ENCODE data around the gene OR10G3.

OR10G3 gene

DNA sequence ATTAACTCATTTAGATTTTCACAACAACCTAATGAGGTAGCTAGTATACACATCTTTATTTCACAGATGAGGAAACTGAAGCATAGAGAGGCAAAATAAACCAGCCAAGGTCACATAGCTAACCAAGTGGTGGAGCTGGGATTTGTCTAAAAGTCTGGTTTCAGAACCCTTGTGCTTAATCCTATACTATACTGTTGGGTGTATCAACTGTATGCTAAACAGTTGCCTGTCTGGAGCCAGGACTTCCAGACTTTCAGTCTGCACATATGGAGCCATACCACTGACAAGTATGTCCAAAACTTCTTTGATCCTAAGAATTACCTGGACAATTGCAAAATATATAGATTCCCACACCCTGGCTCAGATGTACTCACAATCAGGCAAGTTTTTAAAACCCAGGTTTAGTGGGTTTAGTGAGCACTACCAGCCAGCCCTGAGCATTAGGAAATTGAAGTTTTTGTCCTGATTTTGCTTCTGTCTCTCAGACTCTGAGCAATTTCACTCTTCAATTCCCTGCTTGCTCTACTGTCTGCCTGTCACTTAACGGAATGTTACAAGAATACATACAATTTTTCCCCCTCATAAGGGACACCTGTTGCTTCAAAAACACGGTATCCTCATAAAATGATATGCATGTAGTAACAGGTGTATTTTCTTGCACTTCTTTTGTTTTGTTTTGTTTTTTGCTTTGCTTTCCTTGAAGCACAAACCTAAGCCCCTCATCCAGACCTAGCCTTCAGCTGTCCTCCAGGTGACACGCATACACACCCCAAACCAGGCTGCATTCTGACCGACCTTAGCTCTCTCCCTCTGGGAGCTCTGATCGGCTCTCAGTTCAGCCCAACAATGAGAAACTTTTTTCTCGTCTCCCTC lies 44.1 kb downstream of the OR10G3 start:
- no peak for DNase-seq

DNA sequence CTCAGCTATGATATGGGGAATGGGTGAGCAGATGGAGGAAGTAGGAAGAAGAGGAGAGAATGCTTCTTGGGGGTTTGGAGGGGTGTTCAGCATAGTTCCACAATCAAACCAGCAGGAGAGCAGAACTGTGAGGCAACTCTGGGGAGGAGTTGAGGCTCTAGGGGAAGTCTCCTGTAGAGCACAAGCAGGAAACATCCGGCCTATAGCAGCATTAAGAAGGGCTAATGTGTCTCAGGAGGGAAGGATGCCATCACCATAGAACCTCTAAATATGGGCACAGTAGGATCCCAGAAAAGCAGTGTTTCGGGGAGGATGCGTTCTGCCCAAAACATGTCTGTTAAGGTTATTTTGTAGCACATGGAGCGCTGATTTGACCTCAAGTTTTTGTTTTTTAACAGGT lies 45.3 kb downstream of the OR10G3 start:
- no peak for DNase-seq

DNA sequence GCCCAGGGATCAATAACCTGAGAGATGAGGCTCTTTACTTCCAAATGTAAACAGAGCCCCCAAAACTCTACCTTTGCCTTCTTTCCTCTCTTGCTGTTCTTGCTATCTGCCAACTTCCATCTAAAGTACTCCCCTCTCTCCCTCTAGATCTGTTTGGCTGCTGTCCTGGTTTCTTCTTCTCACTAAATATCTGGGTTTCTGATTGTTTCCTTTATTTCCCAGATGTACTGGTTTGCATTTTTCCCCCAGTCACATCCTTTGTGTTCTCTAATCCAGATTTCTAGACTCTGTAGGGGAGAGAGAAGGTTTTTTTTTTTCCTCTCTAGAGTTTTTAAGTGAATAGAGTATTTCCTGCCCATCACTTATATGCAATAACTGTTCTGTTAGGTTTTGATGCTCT lies 46.6 kb downstream of the OR10G3 start:
- no peak for DNase-seq

DNA sequence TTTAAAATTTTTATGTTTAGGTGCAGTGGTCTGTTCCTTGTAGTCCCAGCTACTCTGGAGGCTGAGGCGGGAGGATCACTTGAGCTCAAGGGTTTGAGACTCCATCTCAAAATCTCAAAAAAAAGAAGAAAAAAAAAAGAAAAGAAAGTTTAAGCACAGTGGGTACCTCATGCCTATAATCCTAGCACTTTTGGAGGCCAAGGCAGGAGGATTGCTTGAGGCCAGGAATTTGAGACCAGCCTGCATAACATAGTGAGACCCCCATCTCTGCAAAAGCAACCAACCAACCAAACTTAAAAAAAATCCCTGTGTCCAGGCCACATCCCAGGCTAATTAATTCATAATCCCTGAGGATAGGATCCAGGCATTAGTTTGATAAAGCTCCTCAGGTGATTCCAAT lies 50.4 kb downstream of the OR10G3 start:
- no peak for DNase-seq

DNA sequence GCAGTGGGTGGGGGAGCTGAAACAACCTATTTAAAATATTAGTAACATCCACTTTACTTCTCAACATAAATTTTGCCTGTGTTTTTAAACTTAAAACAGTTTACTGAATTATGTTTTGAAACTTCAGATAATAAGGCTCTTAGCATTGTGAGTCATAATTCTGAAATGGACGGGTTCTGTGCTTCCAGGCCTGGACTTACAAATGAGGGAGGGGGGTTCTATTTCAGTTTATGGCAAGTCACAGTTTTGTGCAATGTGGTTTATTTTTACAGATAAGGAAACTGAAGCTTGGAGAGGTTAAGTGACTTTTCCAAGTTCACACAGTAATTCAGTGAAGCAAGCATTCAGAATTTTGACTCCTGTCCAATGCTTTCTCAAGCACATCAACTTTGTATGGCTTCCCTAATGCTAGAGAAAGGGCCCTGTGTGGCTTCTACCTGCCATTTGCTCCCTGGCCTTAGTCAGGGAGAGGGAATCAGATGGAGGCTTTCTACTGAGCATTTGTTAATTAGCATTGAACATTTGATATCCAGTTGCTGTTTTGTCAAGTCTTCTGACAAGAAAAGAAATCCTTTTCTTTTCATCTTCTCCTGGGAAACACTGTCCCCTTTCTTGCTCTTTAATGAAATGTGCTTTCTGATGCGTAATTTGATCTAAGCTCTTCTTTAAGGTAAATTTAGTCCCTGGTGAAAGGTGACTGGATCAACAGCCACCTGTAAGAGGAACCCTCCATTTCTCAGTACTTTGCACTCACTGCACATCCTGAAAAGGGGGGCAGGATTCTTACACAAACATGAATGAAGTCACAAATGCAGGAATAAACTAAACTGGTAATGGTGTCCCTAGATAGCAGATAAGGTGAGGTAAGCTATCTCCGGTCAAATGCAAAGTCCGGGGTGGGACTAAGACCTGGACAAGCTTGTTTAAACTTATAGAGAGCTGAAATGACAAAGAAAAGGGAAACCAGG lies 51.2 kb downstream of the OR10G3 start:
- no peak for DNase-seq

DNA sequence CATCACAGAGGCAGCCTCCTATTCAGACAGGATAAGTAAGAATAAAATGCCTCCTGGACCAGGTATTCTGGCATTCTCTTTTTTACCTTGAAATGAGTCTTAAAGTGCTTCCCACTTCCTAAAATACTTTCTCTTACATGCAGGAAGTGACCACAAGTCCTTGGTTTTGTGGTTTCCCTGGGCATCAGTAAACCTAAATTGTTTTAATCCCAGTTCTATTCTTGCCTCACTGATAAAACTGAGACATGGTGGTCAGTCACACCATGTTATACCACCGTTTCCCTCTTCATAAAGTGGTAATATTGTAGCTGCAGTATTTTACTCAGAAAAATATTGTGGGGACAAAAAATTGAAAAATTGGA lies 52.6 kb downstream of the OR10G3 start:
- DNase-seq, result no peak

DNA sequence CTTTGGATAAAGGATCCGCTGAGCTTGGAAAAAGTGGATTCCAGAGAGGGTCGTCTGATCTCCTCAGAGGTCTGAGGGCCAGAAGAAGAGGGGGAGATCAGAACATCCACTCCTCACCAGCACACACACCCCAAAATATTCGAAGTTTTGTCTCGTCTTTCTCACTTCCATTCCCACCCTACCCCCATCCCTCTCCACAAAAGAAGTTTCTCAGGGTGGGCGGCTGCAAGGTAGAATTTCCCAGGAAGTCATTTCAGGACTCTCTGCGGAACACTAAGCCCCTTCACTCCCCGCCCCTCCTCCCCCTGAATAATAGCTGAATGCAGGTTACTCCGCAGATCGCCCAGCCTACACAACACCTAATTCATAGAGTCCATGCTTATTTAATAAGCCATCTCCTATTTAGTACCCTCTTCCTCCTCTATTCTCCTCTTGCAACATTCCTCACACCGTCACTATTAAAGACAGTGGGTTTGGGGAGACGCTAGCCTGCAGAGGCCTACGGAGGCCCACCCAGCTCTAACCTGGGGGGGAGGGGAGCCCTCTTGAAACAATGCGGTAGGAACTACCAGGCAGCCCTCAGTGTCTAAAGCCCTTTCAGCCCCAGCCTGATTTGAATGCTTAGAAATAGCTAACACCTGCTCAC lies 53.1 kb downstream of the OR10G3 start:
- no peak for DNase-seq

DNA sequence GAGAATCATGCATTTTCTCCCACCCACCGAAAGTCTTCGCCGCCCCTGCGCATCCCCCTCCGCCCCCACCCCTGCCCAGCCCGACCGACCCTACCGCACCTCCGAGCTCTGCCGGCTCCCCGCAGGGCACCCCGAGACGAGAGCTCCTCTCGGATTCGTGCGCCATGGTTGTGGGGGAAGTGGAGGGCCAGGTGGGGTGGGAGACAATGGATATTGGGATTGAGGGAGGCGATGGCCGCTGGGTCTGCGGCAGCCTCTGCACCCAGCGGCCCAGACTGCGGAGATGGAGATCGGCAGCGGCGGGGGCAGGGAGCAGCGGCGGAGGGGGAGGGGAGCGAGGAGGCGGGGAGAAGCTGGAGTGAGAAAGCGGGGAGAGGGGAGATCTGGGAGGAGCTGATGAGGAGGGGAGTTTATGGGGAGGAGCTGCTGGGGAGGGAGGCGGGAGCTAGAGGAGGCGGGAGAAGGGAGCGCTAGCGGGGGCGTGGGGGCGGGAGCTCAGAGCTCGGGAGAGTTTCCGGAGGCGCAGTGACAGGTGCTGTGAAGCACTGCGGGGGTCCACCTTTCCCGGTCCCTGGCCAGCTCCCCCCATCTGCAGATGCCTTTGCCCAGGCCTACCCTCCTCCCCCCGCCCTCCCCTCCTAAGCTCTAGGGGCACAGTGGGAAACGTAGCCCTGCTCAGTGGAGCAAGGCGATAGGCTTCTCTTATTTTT lies 53.8 kb downstream of the OR10G3 start, which contains the start of gene SALL2:
SALL2 (minus strand) TSS at position 385 of the 710 bp plus-strand sequence; CDS start at position 166, 219 bp downstream.
- DNase-seq, result peak; percentile 83

DNA sequence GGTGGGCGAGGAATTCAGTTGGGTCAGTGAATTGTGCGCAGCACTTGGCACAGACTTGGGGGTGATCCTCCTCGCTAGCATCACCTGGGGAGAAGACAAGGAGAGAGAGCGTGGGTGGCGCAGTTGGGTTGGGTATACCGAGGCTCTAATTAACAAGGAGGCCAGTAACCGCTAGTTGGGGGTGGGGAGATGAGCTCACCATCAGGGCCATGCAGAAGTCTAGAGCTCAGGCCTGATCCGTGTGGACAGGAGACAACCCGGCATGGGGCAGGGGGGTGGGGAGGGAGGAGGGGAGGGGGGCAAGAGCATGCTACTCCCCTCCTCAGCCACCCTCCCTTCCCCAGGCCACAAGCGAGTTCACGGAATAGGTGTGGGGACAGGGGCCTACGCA lies 54.3 kb downstream of the OR10G3 start:
- DNase-seq, result peak; percentile 29

DNA sequence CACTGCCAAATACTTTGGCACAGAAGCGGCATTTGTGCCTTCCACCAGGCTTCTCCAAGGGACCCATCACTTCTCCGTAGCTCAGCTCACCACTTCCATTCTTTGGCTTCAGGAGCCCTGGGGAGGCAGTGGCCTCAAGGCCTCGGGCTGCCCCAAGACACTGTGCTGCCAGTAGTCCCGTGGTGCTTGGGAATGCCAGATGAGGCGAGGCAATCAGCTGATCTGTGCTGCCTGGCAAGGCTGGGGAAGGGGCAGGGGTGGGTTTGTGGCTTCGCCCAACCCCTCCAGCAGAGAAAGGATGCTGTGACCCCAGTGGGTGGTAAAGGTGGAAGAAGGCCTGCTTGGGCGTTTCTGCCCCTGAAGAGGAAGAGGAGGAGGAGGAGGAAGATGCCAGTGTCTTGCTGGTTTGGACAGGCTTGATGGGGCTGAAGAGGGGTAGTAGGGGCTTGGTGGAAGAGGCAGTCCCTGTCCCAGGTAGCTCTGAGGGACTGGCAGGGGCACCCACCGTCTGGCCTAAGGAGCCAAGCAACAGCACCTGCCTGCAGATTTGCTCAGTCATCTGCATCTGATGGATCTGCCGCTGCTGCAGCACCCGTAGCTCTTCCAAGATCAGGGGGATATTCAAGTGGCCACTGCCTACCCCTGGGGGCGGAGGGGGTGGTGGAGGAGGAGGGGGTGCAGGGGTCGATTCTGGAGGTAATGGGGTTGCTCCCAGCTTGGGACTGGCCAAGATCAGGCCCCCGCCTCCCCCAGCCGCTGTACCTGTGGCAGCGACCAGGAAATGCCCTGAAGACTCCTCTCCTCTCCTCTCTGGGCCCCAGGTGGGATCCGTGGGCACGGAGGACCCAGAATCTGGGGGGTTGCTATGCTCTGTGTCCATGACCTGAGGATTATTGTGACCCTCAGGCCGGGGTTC lies 55.0 kb downstream of the OR10G3 start:
- DNase-seq, result no peak

DNA sequence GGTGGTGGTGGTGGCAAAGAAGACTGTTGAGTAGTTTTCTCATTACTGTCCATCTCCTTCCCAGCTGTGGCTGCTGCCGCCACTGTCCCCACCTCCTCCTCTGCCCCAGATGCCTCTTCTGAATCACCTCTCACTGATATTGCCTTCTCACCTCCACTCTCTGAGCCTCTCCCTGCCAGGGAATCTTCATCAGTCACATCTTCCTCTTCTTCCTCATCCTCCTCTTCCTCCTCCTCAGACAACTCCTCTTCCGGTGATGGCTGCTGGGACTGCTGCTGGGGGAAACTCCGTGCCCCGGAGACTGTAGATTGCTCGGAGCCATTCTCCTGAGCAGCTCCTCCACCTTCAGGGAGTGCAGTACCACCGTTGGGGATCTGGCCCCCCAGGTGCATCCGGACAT lies 56.7 kb downstream of the OR10G3 start:
- no peak for DNase-seq

DNA sequence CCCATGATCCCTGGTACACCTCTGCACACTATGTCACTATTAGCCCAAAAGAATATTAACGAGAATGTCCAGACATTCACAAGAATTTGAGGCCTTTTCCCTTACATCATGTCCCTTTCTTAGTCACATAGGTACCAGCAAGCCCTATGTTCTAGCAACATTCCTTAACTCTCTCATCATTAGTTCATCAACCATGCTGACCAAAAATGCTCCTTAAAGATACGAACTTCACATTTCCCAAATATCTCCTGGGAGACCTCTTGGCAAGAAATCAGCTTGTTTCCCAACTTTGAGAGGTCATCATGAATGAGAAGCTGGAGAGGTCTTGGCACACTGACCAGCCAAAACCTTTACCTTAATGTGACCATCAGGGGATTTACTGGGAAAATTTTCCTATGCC lies 58.4 kb downstream of the OR10G3 start:
- DNase-seq, result no peak

DNA sequence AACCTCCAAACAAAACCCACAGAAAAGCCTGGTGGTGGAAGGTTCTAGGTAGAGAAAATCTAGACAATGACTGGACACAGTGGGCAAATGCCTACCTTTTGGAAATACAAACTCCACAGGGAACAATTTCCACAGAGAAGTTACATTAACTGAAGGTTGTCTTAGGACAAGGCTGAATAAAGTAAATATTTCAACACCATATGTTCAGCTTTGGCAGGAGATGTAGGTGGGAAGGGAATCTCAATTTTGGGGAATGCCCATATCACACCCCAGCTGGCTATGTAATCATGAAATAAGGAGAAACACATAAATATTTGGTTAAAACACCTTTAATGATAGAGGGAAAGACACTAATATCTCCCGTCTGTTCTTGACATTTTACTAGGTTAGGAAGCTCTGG lies 59.1 kb downstream of the OR10G3 start:
- DNase-seq, result no peak

DNA sequence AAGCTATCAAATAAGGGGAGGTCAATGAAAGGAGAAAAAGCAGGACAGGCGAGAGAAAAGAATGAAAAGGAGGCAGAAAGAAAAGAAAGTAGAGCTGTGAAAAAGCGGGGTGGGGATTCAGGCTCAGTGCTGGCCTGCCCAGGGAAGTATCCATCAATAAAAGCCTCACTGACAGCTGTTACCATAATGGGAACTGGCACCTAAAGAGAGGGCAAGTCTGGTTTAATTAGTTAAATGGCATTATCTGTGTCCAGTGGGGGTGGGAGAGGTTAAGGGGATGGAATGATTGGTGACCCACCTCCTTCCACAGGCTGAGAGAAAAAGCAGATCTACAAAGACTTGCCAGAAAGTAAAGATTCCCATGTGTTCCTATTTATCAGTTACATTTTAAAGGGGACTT lies 61.2 kb downstream of the OR10G3 start:
- DNase-seq, result no peak

Data from midbrain (tissue), 1 donor.